SH-SY5Y (cell line): Measurements from ENCODE around the gene MAPK8IP3.

ENCODE experiments used
- GATA2 ChIP-seq: IDR thresholded peaks from 2 replicates; pipeline ENCODE4 v1.6.1; 2011; ENCODE audit warnings: mild to moderate bottlenecking, low read depth, low read length
- GATA3 ChIP-seq: IDR thresholded peaks from 2 replicates; pipeline ENCODE4 v1.6.1; 2011; ENCODE audit warnings: low read depth, mild to moderate bottlenecking, low read length, moderate library complexity

- TF ChIP-seq GATA3, result no peak
- no peak for TF ChIP-seq GATA2
Measured at GRCh38 chr16:1747934-1748333, 41.9 kb downstream of the MAPK8IP3 start.
